Measurements from ENCODE around the gene CA5B. TPM values are rescaled to one million over a fixed set of nuclear protein-coding genes. Genes with fewer than 3 reads are reported as not detected.
"Not testable (repeated sequence)": the region's sequence is repeated elsewhere in the genome, so short reads cannot be mapped to it uniquely, and the experiment has no call there.

Gene CA5B
- polyA plus RNA-seq, 1 experiment: 4.5 TPM

DNA sequence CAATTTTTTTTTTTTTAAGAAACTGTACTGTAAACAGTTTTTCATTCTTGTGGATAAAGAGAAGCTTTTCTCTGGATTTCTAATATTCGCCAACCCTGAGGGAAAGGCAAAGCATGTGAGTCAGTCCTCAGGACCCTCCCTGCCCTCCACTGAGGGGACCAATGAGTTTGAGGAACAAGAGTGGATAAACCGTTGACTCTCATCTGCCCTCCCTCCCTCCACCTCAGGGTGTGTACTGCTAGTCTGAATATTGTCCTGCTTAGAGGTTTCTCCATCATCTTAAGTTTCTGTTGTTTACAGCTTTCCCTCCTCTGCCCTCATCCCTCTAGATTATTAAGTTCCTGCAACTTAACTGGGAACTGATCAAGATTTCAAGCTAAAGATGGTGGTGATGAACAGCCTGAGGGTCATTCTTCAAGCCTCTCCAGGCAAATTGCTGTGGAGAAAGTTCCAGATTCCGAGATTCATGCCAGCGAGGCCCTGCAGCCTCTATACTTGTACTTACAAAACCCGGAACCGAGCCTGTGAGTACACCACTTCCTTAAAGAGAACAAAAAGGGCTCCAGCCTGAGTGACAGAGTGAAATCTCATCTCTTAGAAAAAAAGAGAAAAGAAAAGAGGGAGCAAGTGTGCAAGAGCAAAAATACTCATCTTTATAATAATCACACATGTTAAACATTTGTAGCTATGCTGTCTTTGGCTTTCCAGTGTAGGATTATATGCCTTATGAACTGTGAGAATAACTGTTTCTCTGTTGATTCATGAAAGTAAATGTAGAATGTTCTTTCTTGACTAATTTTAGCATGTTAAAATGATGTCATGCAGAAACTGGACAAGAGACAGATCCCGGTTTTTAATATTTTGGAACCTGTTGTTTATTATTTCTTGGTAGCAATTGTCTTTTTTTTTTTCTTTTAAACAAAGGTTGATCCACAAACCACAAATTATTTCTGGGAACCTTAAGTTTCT is 11.9 kb downstream of the CA5B start:
- ChIA-PET CTCF (interaction anchor here (1.6 kb wide), 1 partner anchor 695 kb away, joined by 4 read pairs; no protein-coding TSS in a partner anchor), POLR2A (no interaction called here)
- Histone ChIP-seq H3K27me3 (ENCODE audit: control insufficient read depth, insufficient read depth, low read length) (no peaks in the 10 kb centered on the region), H3K27ac (ENCODE audit: low read depth, low read length) (peak overlapping the region; percentile 2), H3K9me3 (ENCODE audit: control insufficient read depth, insufficient read depth, low read length) (no peaks in the 10 kb centered on the region), H3K4me3 (ENCODE audit: low read depth, low read length) (no peak overlapping the region)
- TF ChIP-seq, protein P1, sequence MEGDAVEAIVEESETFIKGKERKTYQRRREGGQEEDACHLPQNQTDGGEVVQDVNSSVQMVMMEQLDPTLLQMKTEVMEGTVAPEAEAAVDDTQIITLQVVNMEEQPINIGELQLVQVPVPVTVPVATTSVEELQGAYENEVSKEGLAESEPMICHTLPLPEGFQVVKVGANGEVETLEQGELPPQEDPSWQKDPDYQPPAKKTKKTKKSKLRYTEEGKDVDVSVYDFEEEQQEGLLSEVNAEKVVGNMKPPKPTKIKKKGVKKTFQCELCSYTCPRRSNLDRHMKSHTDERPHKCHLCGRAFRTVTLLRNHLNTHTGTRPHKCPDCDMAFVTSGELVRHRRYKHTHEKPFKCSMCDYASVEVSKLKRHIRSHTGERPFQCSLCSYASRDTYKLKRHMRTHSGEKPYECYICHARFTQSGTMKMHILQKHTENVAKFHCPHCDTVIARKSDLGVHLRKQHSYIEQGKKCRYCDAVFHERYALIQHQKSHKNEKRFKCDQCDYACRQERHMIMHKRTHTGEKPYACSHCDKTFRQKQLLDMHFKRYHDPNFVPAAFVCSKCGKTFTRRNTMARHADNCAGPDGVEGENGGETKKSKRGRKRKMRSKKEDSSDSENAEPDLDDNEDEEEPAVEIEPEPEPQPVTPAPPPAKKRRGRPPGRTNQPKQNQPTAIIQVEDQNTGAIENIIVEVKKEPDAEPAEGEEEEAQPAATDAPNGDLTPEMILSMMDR (IDR thresholded peaks at IDR 0.05; ENCODE audit: low read depth, low read length): no peak
- DNase-seq (ENCODE audit: low read depth, low spot score): no peak

DNA sequence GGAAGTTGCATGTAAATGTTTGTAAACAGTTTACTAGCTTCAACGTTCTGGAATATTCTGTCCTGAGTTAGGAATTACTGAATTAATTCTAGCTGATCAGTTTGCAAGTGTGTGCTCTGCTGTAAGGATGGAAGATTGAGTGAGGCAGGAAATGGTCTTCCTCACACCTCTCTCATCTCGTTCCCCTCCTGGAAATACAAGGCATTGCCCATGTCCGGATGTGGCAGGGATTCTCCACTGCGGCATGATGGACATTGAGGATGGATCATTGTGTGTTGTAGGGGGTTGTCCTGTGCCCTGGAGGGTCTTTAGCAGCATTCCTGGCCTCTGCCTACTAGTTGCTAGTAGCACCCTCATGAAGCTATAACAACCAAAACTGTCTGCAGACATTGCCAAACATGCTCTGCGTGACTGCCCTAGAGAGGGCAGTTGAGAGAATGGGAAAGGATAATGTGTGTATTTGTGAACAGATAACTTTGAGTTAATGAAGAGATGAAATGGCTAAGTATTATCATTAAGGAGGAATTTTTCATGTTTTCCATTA is 12.6 kb downstream of the CA5B start:
- TF ChIP-seq, protein P1 (IDR thresholded peaks at IDR 0.05; ENCODE audit: low read depth, low read length): no peak
- Histone ChIP-seq H3K27me3 (ENCODE audit: control insufficient read depth, insufficient read depth, low read length) (no peaks in the 10 kb centered on the region), H3K4me3 (ENCODE audit: low read depth, low read length) (no peak overlapping the region), H3K9me3 (ENCODE audit: control insufficient read depth, insufficient read depth, low read length) (no peaks in the 10 kb centered on the region), H3K27ac (ENCODE audit: low read depth, low read length) (no peak overlapping the region)
- CTCF ChIA-PET: no interaction called here
- no peak for DNase-seq (ENCODE audit: low read depth, low spot score)
- POLR2A ChIA-PET: no interaction called here

GRCh38 chrX:15751155-15751819 is 13.2 kb downstream of the CA5B start:
- ChIA-PET POLR2A (no interaction called here), CTCF (no interaction called here)
- Histone ChIP-seq H3K4me3 (ENCODE audit: low read depth, low read length) (no peak overlapping the region), H3K27ac (ENCODE audit: low read depth, low read length) (peak overlapping the region; percentile 21), H3K9me3 (ENCODE audit: control insufficient read depth, insufficient read depth, low read length) (no peaks in the 10 kb centered on the region), H3K27me3 (ENCODE audit: control insufficient read depth, insufficient read depth, low read length) (no peaks in the 10 kb centered on the region)
- TF ChIP-seq, protein P1 (IDR thresholded peaks at IDR 0.05; ENCODE audit: low read depth, low read length): no peak
- DNase-seq (ENCODE audit: low read depth, low spot score): no peak

- Histone ChIP-seq H3K9me3 (ENCODE audit: control insufficient read depth, insufficient read depth, low read length) (no peaks in the 10 kb centered on the region), H3K4me3 (ENCODE audit: low read depth, low read length) (no peak overlapping the region), H3K27ac (ENCODE audit: low read depth, low read length) (no peak overlapping the region), H3K27me3 (ENCODE audit: control insufficient read depth, insufficient read depth, low read length) (no peaks in the 10 kb centered on the region)
- no peak for DNase-seq (ENCODE audit: low read depth, low spot score)
- ChIA-PET CTCF (no interaction called here), POLR2A (no interaction called here)
- TF ChIP-seq, protein P1 (IDR thresholded peaks at IDR 0.05; ENCODE audit: low read depth, low read length): no peak
These were observed 17.0 kb downstream of the CA5B start for GRCh38 chrX:15755091-15755490.

GRCh38 chrX:15758140-15758539 is 20.1 kb downstream of the CA5B start:
- H3K9me3 ChIP-seq (ENCODE audit: control insufficient read depth, insufficient read depth, low read length): no peaks in the 10 kb centered on the region
- POLR2A ChIA-PET: no interaction called here
- CTCF ChIA-PET: no interaction called here
- no peak for DNase-seq (ENCODE audit: low read depth, low spot score)
- no peak overlapping the region for H3K4me3 ChIP-seq (ENCODE audit: low read depth, low read length)
- H3K27ac ChIP-seq (ENCODE audit: low read depth, low read length): no peak overlapping the region
- TF ChIP-seq, protein P1 (IDR thresholded peaks at IDR 0.05; ENCODE audit: low read depth, low read length): no peak
- H3K27me3 ChIP-seq (ENCODE audit: control insufficient read depth, insufficient read depth, low read length): no peaks in the 10 kb centered on the region

- H3K27me3 ChIP-seq (ENCODE audit: control insufficient read depth, insufficient read depth, low read length); H3K9me3 ChIP-seq (ENCODE audit: control insufficient read depth, insufficient read depth, low read length); H3K27ac ChIP-seq (ENCODE audit: low read depth, low read length); H3K4me3 ChIP-seq (ENCODE audit: low read depth, low read length); DNase-seq (ENCODE audit: low read depth, low spot score); CTCF ChIA-PET; POLR2A ChIA-PET: not testable (repeated sequence)
These were observed 21.8 kb downstream of the CA5B start for GRCh38 chrX:15759886-15760285.
